Neural cell (in vitro differentiated cells): ENCODE results near the gene ATG9B. TPM values are rescaled to one million over a fixed set of nuclear protein-coding genes. Genes with fewer than 3 reads are reported as not detected.

Experiments
- H2AFZ ChIP-seq: fragments of 200-600, 300-800 bp; sonication (generic), shearing (Covaris generic); 2 replicates; pipeline ENCODE4 v1.6.0; 2014; ENCODE audit warnings: low read depth, mild to moderate bottlenecking, antibody characterized with exemption, low read length, moderate library complexity
- H3F3A ChIP-seq: fragments of 200-600 bp; shearing (Covaris generic); 2 replicates; pipeline ENCODE4 v1.6.1; 2016; ENCODE audit warnings: mild to moderate bottlenecking, moderate library complexity, mixed read lengths, antibody characterized with exemption, low read length; ENCODE audit not compliant: insufficient read depth, poor library complexity, severe bottlenecking
- H3K27ac ChIP-seq: fragments of 200-600, 300-800 bp; sonication (generic), shearing (Covaris generic); 2 replicates; pipeline ENCODE4 v1.5.1; 2014; ENCODE audit warnings: mild to moderate bottlenecking, low read length, moderate library complexity
- H3K27me3 ChIP-seq: fragments of 300-800, 200-600 bp; sonication (generic), shearing (Covaris generic); 2 replicates; pipeline ENCODE4 v1.6.0; 2014; ENCODE audit warnings: mild to moderate bottlenecking, low read depth, low read length, moderate library complexity; ENCODE audit not compliant: insufficient read depth
- H3K36me3 ChIP-seq: fragments of 300-800, 200-600 bp; sonication (generic), shearing (Covaris generic); 2 replicates; pipeline ENCODE4 v1.5.1; 2014; ENCODE audit warnings: mild to moderate bottlenecking, antibody characterized with exemption, low read length, moderate library complexity; ENCODE audit not compliant: insufficient read depth
- H3K4me2 ChIP-seq: fragments of 300-800, 200-600 bp; sonication (generic), shearing (Covaris generic); 2 replicates; pipeline ENCODE4 v1.6.0; 2014; ENCODE audit warnings: mild to moderate bottlenecking, low read length
- H3K4me3 ChIP-seq: fragments of 300-800, 200-600 bp; sonication (generic), shearing (Covaris generic); 2 replicates; pipeline ENCODE4 v1.5.1; 2014; ENCODE audit warnings: mild to moderate bottlenecking, low read length, moderate library complexity
- H3K79me2 ChIP-seq: fragments of 200-600 bp; shearing (Covaris generic); replicated peaks from 2 replicates; pipeline ENCODE4 v1.6.0; 2014; ENCODE audit warnings: mild to moderate bottlenecking, low read length, moderate library complexity; ENCODE audit not compliant: insufficient read depth
- H3K9ac ChIP-seq: fragments of 300-800, 200-600 bp; sonication (generic), shearing (Covaris generic); 2 replicates; pipeline ENCODE4 v1.6.1; 2016; ENCODE audit warnings: mild to moderate bottlenecking, low read length, mixed read lengths
- H3K9me2 ChIP-seq: fragments of 200-600 bp; shearing (Covaris generic); 2 replicates; pipeline ENCODE4 v1.6.1; 2016; ENCODE audit warnings: mild to moderate bottlenecking, low read length, mixed read lengths; ENCODE audit not compliant: insufficient read depth
- H3K9me3 ChIP-seq: fragments of 200-600, 300-800 bp; sonication (generic), shearing (Covaris generic); 2 replicates; pipeline ENCODE4 v1.6.1; 2016; ENCODE audit warnings: mild to moderate bottlenecking, mixed run types, low read length, moderate library complexity, mixed read lengths
- H4K20me1 ChIP-seq: fragments of 200-600 bp; shearing (Covaris generic); 2 replicates; pipeline ENCODE4 v1.6.1; 2016; ENCODE audit warnings: mild to moderate bottlenecking, mixed run types; ENCODE audit not compliant: insufficient read depth
- CTCF ChIP-seq: fragments of 450-650 bp; IDR thresholded peaks from 2 replicates; pipeline ENCODE4 v1.5.1; 2014; ENCODE audit warnings: antibody characterized with exemption, mild to moderate bottlenecking, moderate library complexity; ENCODE audit not compliant: poor library complexity, severe bottlenecking
- EP300 ChIP-seq: fragments of 450-650 bp; conservative IDR thresholded peaks from 2 replicates; pipeline ENCODE4 v1.6.1; 2014; ENCODE audit warnings: antibody characterized with exemption, mild to moderate bottlenecking, moderate library complexity; ENCODE audit not compliant: poor library complexity, severe bottlenecking
- EZH2 ChIP-seq: fragments of 200-600, 300-800 bp; shearing (Covaris generic), sonication (generic); IDR thresholded peaks from 2 replicates; pipeline ENCODE4 v1.6.1; 2014; ENCODE audit warnings: antibody characterized with exemption, low read length, borderline replicate concordance, mild to moderate bottlenecking; ENCODE audit not compliant: insufficient read depth, poor library complexity, severe bottlenecking
- MXI1 ChIP-seq: fragments of 450-650 bp; conservative IDR thresholded peaks from 2 replicates; pipeline ENCODE4 v1.6.1; 2014; ENCODE audit warnings: antibody characterized with exemption, mild to moderate bottlenecking; ENCODE audit not compliant: poor library complexity, severe bottlenecking
- POLR2AphosphoS5 ChIP-seq: IDR thresholded peaks from 2 replicates; pipeline ENCODE4 v1.6.1; 2012
- RAD21 ChIP-seq: fragments of 450-650 bp; conservative IDR thresholded peaks from 2 replicates; pipeline ENCODE4 v1.6.1; 2014; ENCODE audit warnings: antibody characterized with exemption, mild to moderate bottlenecking, moderate library complexity
- REST ChIP-seq: IDR thresholded peaks from 2 replicates; pipeline ENCODE4 v1.6.1; 2012; ENCODE audit warnings: borderline replicate concordance
- SMC3 ChIP-seq: fragments of 450-650 bp; conservative IDR thresholded peaks from 2 replicates; pipeline ENCODE4 v1.6.1; 2014; ENCODE audit warnings: antibody characterized with exemption, mild to moderate bottlenecking, moderate library complexity; ENCODE audit not compliant: poor library complexity
- TAF1 ChIP-seq: IDR thresholded peaks from 2 replicates; pipeline ENCODE4 v1.6.1; 2012; ENCODE audit warnings: low read depth
- polyA plus RNA-seq: library from polyadenylated mRNA; depleted of rRNA; stranded (reverse); fragments of >200 nt; gene quantifications from 2 replicates; pipeline ENCODE4 v1.2.3, GENCODE V29; 2014

ATG9B gene
- polyA plus RNA-seq, 1 donor from 2014 or later = 1.4 TPM

GRCh38 chr7:151056283-151056665 lies 32.0 kb upstream of the ATG9B start:
- H3K36me3 ChIP-seq = no peaks in the 10 kb centered on the region
- H3F3A ChIP-seq = peaks cover 6% of the 10 kb centered on the region
- no peaks in the 10 kb centered on the region for H3K9me2 ChIP-seq
- H3K27me3 ChIP-seq = peaks cover 16% of the 10 kb centered on the region
- H3K27ac ChIP-seq = no peak overlapping the region
- peak overlapping the region; percentile 78 for H3K9ac ChIP-seq
- H3K4me2 ChIP-seq = peak overlapping the region; percentile 94
- H3K4me3 ChIP-seq = peak overlapping the region; percentile 92
- H3K79me2 ChIP-seq = no peaks in the 10 kb centered on the region
- no peaks in the 10 kb centered on the region for H4K20me1 ChIP-seq
- no peaks in the 10 kb centered on the region for H3K9me3 ChIP-seq
- no peak for TF ChIP-seq POLR2AphosphoS5
- TF ChIP-seq EZH2 = no peak
- no peak for TF ChIP-seq TAF1
- no peak for TF ChIP-seq EP300
- TF ChIP-seq MXI1 = no peak
- TF ChIP-seq RAD21 = no peak
- no peak for TF ChIP-seq SMC3
- TF ChIP-seq CTCF = no peak
- no peak for TF ChIP-seq REST
- H2AFZ ChIP-seq = no peak overlapping the region

DNA sequence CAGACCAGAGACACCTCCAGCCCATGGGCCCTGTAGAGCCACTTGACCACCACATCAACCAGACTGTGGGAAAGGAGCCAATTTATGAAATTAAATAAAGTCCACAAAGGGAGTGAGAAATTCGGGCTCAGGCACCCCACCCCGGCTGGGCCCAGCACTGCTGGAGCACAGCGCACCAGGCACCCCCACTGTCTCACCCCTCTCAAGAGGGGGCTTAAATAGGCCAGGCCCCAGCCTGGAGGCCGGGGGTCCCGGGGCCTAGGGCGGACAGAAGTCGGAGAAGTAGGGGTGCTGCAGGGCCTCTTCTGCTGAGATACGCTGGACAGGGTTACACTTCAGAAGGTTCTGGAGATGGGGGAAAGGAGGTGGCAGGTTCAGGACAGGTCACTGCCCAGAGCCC lies 29.5 kb upstream of the ATG9B start:
- no peak overlapping the region for H3K4me2 ChIP-seq
- H3K36me3 ChIP-seq = no peaks in the 10 kb centered on the region
- H3K9ac ChIP-seq = no peak overlapping the region
- no peaks in the 10 kb centered on the region for H3K9me3 ChIP-seq
- H4K20me1 ChIP-seq = no peaks in the 10 kb centered on the region
- no peaks in the 10 kb centered on the region for H3K9me2 ChIP-seq
- no peaks in the 10 kb centered on the region for H3K79me2 ChIP-seq
- no peak overlapping the region for H3K27ac ChIP-seq
- H3F3A ChIP-seq = peaks cover 6% of the 10 kb centered on the region
- no peak overlapping the region for H2AFZ ChIP-seq
- no peak overlapping the region for H3K4me3 ChIP-seq
- peaks cover 23% of the 10 kb centered on the region for H3K27me3 ChIP-seq
- TF ChIP-seq EZH2 (no peak), MXI1 (no peak), CTCF (no peak), POLR2AphosphoS5 (no peak), RAD21 (no peak), SMC3 (no peak), REST (no peak), EP300 (no peak), TAF1 (no peak)
